Measurements from ENCODE around the gene FTCD. TPM values are rescaled to one million over a fixed set of nuclear protein-coding genes. Genes with fewer than 3 reads are reported as not detected.
"Not testable (repeated sequence)": the region's sequence is repeated elsewhere in the genome, so short reads cannot be mapped to it uniquely, and the experiment has no call there.

FTCD gene
- total RNA-seq, 1 experiment from 2014 or later: 5.9 TPM

GRCh38 chr21:46109313-46110221 is 45.8 kb downstream of the FTCD start:
- CTCF ChIA-PET: no interaction called here
- no peaks in the 10 kb centered on the region for H4K20me1 ChIP-seq (ENCODE audit: insufficient read depth)
- no TSS peak for BruUV-seq (replicated peaks)
- no peak for DNase-seq
- no peaks in the 10 kb centered on the region for H3K27me3 ChIP-seq (ENCODE audit: insufficient read depth, low read depth)
- no peak for TF ChIP-seq EZH2 (IDR thresholded peaks at IDR 0.05; ENCODE audit: low read depth)
- TF ChIP-seq, protein P1, sequence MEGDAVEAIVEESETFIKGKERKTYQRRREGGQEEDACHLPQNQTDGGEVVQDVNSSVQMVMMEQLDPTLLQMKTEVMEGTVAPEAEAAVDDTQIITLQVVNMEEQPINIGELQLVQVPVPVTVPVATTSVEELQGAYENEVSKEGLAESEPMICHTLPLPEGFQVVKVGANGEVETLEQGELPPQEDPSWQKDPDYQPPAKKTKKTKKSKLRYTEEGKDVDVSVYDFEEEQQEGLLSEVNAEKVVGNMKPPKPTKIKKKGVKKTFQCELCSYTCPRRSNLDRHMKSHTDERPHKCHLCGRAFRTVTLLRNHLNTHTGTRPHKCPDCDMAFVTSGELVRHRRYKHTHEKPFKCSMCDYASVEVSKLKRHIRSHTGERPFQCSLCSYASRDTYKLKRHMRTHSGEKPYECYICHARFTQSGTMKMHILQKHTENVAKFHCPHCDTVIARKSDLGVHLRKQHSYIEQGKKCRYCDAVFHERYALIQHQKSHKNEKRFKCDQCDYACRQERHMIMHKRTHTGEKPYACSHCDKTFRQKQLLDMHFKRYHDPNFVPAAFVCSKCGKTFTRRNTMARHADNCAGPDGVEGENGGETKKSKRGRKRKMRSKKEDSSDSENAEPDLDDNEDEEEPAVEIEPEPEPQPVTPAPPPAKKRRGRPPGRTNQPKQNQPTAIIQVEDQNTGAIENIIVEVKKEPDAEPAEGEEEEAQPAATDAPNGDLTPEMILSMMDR (conservative IDR thresholded peaks at IDR 0.05): no peak
- POLR2A ChIA-PET (ENCODE audit: unreplicated experiment): no interaction called here
- no peak overlapping the region for H3K4me3 ChIP-seq
- H3F3A ChIP-seq (ENCODE audit: insufficient read depth, low read depth): no peaks in the 10 kb centered on the region
- H3K4me2 ChIP-seq: no peak overlapping the region
- intact Hi-C loops (cut with micrococcal nuclease; ENCODE audit: unreplicated experiment): no loop called here
- no peaks in the 10 kb centered on the region for H3K4me1 ChIP-seq (replicated peaks; ENCODE audit: insufficient read depth)
- H3K27ac ChIP-seq: no peak overlapping the region
- no peaks in the 10 kb centered on the region for H3K9me3 ChIP-seq (ENCODE audit: insufficient read depth, low read depth)
- H3K36me3 ChIP-seq (ENCODE audit: low read depth): no peaks in the 10 kb centered on the region; the same call in 1 of the 2 replicates
- no peaks in the 10 kb centered on the region for H3K9me2 ChIP-seq (ENCODE audit: insufficient read depth)
- no peak overlapping the region for H2AFZ ChIP-seq
- H3K79me2 ChIP-seq (ENCODE audit: low read depth): no peaks in the 10 kb centered on the region

DNA sequence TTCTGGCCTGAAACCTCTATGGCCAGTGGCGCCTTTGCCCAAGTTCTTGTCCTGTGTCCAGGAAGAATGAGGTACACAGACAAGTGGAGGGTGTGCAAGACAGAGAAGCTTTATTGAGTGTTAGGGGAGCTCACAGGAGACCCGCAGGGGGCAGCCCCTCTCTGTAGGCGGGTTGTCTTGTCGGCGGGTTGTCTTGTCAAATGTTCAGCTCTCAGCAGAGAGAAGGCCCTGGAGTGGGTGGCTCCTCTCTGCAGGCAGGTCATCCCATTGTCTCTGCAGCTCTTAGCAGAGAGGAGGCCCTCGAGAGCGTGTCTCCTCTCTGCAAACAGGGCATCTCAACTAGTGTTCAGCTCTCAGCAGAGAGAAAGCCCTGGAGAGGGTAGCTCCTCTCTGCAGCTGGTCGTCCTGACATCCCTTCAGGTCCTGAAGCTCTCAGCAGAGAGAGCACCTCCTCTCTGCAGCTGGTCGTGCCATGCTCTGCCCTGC is 46.5 kb downstream of the FTCD start:
- H3K4me1 ChIP-seq (replicated peaks; ENCODE audit: insufficient read depth): no peaks in the 10 kb centered on the region
- H3K4me3 ChIP-seq: no peak overlapping the region
- H3F3A ChIP-seq (ENCODE audit: insufficient read depth, low read depth): no peaks in the 10 kb centered on the region
- CTCF ChIA-PET: no interaction called here
- H3K79me2 ChIP-seq (ENCODE audit: low read depth): 0 out of 2 replicates have a peak, but pooled peaks cover 1% of the 10 kb centered on the region
- no peak overlapping the region for H3K4me2 ChIP-seq
- TF ChIP-seq, protein P1 (conservative IDR thresholded peaks at IDR 0.05): no peak
- no peak for TF ChIP-seq EZH2 (IDR thresholded peaks at IDR 0.05; ENCODE audit: low read depth)
- no TSS peak for BruUV-seq (replicated peaks)
- DNase-seq: no peak
- no peak overlapping the region for H3K27ac ChIP-seq
- intact Hi-C loops (cut with micrococcal nuclease; ENCODE audit: unreplicated experiment): no loop called here
- no peak overlapping the region for H2AFZ ChIP-seq
- no peaks in the 10 kb centered on the region for H4K20me1 ChIP-seq (ENCODE audit: insufficient read depth)
- no peaks in the 10 kb centered on the region for H3K36me3 ChIP-seq (ENCODE audit: low read depth)
- H3K9me3 ChIP-seq (ENCODE audit: insufficient read depth, low read depth): no peaks in the 10 kb centered on the region
- no peaks in the 10 kb centered on the region for H3K27me3 ChIP-seq (ENCODE audit: insufficient read depth, low read depth)
- POLR2A ChIA-PET (ENCODE audit: unreplicated experiment): no interaction called here
- H3K9me2 ChIP-seq (ENCODE audit: insufficient read depth): no peaks in the 10 kb centered on the region

GRCh38 chr21:46107376-46107775 is 48.0 kb downstream of the FTCD start:
- H3K36me3 ChIP-seq (ENCODE audit: low read depth); intact Hi-C loops (cut with micrococcal nuclease; ENCODE audit: unreplicated experiment); CTCF ChIA-PET; POLR2A ChIA-PET (ENCODE audit: unreplicated experiment); H3K4me2 ChIP-seq; H3K79me2 ChIP-seq (ENCODE audit: low read depth); H3K4me3 ChIP-seq; H3K9me3 ChIP-seq (ENCODE audit: insufficient read depth, low read depth); H2AFZ ChIP-seq; H3F3A ChIP-seq (ENCODE audit: insufficient read depth, low read depth); H3K4me1 ChIP-seq (replicated peaks; ENCODE audit: insufficient read depth); H3K9me2 ChIP-seq (ENCODE audit: insufficient read depth); H3K27me3 ChIP-seq (ENCODE audit: insufficient read depth, low read depth); H3K27ac ChIP-seq; H4K20me1 ChIP-seq (ENCODE audit: insufficient read depth); BruUV-seq (replicated peaks); DNase-seq: not testable (repeated sequence)
